HG02610 (cell line): ENCODE data around the gene TPRG1.

Experiments used
- ATAC-seq: cut with Tn5 transposase; IDR thresholded peaks from one replicate; pipeline ENCODE4 v1.9.1; 2021; ENCODE audit warnings: mild to moderate bottlenecking, moderate library complexity; ENCODE audit not compliant: unreplicated experiment

The TPRG1 gene

DNA sequence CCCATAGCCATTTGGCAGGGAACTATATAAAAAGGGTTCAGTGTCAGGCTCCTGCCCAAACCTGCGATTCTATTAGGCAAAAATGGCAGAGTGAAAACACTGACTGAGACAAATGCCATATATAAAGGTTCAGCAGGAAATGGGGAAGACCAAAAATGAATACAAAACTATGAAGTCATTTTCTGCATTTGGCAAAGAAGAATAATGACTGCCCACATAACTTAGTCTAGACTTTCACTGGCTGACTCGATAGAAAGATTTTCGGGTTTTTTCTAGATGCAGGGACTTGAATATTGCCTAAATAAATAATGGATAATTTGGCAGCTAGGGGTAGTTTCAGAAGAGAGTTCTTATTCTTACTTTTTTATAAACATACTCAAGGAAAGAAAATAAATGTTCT, 178.0 kb downstream of the TPRG1 start:
- no peak for ATAC-seq

DNA sequence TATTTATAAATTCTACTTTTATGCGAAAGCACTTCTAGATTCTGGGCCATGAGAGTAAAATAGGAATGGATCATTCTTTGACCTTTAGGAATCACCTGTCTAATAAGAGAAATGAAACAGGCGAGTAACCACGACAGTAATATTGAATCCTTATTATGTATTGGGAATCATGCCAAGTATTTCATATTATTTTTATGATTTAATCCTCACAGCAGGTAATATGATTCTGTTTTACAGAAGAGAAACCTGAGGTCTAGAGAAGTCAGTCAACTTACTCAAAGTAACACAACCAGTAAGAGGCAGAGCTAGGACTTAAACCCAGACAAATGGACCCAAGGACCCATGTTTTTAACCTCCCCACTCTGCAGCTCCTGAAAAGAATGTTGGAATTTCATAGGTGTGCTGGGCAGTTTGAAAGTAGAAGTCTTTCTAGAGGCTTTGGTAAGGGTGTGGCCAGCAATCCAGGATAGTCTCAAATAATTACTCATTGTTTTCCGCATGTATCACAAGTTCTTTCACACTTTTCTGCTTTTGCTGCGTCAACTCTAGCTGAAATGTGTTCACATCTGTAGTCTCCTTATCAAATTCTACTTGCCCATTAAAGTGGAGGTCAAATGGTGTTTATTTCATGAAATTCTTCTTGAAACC, 181.7 kb downstream of the TPRG1 start:
- no peak for ATAC-seq

DNA sequence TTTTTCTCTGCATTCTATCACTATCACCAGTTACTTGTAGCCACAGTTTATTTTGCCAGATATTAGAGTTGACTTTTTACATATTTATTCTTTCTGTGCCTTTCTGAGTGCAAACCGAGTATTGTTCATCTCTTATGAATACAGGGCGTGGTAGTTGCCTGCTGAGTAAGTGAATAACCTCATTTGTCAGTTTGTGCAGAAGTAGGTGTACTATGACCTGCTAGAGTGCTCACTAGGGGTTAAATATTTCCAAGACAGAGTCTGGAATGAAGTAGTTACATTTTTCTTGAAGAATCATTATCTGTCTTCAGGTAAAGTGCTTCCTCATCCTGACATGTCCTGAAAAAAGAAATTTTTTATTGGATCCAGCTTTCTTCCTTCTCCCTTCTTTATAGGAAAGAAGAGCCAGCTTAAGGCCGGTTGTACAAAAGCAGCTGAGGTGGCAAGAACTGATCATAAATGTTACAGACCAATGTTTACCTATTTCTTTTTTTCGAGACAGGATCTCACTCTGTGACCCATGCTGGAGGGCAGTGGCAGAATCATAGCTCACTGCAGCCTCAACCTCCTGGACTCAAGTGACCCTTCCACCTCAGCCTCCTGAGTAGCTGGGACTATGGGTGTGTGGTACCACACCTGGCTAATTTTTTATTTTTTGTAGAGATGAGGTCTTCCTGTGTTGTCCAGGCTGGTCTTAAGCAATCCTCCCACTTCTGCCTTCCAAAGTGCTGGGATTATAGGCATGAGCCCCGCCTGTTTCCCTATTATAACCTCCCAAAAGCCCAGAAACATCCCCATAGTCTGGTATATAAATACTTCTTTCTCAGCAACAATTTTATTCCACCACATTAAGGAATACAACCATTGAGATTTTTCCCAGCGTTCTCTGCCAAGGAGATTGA, 182.5 kb downstream of the TPRG1 start:
- no peak for ATAC-seq

DNA sequence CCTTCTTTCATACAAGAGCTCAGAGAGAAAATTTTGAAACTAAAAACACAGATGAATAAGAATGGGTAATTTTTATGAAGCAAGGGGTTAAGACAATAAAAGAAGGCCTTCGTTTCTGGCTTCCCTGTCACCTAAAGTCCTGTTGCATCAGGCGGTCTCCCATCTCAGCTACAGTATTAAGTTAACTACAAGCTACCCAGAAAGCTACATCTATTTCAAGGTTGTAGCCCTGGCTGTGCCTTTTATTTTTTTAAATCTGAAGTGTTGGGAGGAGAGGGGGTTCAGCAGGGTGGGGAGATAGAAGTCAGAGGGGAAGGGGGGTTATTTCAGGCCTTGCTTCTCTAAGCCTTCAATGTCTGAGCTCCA, 183.3 kb downstream of the TPRG1 start:
- no peak for ATAC-seq

DNA sequence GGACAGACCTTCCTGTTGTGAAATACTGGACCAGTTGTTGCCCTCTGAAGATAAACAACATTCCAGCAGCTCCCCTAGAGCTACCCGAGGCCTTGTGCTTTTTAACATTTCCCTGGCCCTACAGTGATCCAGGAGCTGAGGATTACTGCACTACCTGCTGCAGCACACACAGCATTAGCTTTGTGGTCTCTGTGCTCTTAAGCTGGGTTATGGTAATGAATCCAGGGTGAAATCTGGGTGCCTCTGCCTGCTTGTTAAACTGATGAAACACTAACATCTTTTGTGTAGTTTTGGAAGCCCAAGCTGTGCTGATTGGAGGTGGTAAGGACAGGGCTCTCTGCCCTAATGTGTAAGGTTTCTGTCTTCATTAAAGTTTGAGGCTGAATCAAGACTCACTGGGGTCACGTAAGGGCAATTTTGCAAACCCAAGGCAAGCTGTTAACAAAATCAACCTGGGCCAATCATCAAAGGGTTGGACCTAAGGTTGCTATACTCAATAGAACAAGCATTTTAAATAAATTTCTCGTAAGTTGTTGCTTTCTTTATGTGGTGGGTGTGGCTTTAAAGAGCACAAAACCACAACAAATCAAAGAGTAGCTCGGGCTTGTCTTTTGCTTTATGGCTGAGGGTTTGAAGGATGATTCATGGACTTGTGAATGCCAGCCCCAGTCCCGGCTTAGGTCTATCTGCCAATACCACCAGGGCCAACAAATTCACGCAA, 183.9 kb downstream of the TPRG1 start:
- ATAC-seq, result no peak

DNA sequence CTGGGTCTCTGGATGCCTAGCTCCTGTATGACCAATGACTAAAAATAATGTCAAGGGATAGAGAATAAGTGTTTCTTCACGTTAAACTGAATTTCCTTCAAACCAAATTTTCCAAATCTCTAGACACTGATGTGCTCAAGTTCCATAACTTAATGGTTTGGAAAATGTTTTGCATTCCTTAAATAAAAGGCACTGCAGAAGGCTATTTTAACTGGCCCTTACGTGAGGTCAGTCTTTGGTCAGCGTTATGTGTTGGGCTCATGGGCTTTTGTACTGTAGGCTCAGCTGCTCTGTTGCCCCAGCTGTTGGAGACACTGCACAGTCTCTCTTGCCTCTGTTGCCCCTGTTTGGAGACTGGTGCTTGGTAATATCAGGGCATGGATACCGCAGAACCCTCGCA, 188.5 kb downstream of the TPRG1 start:
- no peak for ATAC-seq

DNA sequence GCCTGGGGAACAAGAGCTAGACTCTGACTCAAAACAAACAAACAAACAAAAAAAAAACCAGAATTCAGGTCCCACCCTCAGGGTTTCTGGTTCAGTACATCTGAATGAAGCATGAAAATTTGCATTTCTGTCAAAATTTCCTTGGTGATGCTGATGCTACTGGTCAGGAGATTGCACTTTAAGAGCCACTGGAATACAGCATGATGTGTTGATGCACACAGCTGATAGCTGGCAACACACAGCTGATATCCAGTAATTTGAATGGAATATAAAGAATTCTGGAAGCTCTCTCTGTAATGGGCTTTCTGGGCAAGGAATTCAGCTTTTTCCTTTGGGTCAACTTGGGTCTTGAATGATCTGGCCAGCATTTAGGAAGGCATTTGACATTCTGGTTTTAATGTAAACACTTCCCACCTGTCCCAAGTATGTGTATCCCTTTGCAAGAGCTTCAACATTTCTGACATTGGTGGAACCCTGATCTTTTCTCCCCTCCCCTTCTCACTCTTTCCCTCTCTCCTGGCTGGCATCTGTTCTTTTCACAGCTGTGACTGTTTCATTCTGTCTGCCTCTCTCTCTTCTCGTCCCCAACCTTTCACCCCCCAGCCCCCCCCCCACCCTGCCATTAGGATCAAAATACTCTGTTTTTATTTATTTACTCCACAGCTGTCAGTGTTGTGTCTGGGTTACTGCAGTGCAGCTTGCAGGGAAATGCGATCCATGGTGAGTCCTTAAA, 189.5 kb downstream of the TPRG1 start:
- ATAC-seq, result no peak

DNA sequence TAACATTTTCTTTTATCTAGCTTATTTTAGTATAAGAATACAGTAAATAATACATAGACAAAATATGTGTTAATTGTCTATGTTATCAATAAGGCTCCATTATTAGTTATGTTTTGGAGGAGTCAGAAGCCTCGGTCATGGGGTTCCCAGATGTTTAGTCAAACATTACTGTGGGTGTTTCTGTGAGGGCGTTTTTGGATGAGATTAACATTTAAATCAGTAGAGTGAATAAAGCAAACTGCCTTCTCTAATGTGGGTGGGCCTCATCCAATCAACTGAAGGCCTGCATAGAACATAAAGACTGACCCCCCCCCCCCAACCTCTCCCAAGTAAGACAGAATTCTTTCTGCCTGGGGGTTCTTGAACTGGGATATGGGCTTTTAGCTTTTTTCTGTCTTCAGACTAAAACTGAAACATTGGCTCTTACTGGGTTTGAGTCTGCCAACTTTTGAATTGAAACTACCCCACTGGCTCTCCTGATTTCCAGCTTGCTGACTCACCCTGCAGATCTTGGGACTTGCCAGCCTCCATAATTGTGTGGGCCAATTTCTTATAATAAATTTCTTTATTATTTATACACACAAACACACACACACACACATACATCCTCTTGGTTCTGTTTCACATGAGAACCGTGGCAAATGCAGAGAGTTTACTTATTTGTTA, 192.0 kb downstream of the TPRG1 start:
- ATAC-seq, result no peak

DNA sequence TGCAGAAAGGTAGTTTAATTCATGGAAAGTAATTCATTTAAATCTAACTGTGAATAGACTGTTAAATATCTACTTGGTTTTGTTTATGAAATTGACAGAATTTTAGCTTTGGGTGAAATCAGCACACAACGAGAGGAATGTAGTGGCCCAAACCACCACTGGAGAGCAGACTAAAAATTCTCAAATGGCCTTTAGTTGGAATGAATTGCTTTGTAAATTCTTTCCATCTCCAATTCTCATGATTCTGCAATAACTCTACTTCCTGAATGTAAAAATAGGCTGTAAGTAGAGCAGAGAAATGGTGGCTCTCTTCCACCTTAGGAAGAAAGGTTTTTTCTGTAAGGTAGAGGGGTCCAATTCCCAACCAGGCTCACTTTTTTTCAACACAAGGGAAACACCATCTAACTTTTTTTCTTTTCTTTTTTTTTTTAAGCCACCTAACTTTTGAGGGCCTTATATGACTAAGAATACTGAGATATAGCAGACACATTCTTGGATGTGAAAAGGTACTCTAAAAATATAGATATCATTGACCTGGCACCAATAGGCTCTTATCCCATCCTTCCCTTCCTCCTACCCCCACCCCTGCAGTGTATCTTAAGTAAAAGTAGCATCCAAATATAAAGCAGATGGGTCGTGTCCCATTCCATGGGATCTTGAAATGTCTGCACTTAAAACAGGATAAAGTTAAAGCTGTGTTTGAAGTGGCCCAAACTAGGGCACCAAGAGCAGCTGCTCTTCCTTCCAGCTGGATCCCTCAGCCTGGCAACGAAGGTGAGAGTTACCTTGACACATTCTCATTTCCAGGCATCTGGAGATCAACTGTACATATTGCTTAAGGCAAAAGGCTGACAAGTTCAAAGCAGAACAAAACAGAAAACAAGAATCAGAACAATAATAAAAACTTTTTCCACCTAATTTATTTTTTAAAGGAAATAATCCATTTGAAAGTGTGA, 194.1 kb downstream of the TPRG1 start:
- no peak for ATAC-seq

DNA sequence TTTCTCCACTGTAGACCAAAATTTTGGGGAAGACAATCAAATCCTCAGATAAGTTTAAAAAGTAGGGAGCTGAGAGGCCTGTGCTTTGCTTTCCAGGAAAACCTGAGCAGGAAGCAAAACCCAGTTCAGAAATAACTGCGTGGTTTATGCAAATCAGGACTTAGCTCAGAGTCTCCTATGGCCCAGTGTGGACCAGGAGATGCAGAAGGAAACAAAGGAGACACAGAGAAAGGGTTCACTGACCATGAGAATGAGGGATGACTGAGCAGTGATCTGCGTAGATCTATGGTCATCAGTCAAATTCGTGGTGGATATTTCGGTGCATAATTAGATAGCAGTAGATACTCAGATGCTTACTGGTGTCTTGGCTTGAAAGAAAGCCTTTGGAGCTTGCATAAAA, 196.6 kb downstream of the TPRG1 start:
- ATAC-seq, result no peak

DNA sequence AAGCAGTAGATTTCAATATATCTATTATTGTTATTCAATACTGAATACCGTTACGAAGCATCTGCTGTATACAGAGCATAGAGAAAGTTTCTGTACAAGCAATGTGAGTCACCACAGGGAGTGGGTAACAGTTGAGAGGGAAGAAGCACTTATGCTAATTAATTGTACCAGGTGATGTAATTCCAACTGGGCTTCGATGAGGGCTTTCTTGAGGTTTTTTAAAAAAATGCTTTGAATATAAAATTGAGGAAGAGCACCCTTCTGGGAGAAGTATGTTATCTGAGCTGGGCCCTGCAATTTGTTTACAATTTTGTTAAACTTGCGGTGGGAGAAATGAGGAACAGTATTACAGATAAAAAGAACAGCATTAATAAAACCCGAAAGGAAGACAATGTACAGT, 197.9 kb downstream of the TPRG1 start:
- no peak for ATAC-seq

DNA sequence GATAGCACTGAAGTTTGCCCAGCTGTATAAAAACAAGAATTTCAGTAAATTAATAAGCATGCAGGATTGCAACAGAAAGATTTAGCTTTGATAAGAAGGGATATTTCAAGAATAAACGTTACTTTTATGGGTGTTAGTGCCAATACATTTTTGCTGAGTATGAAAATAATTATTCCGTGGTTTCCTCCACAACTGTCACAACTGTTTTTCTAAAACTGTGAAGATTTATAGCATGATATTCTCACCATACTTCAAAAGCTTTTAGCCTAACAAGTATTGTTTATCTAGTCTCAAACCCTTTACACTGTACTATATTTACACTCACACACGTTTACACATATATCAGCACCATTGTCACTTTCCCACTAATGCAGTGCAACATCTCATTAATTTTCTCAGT, 200.5 kb downstream of the TPRG1 start:
- ATAC-seq, result no peak
